ENCODE results near the gene SEMA3A. TPM values are rescaled to one million over a fixed set of nuclear protein-coding genes. Genes with fewer than 3 reads are reported as not detected.
A peak's percentile ranks its signal among the peaks of the same experiment; 100 is the strongest.
"Not testable (repeated sequence)": the region's sequence is repeated elsewhere in the genome, so short reads cannot be mapped to it uniquely, and the experiment has no call there.

The SEMA3A gene
- total RNA-seq, 1 experiment from 2014 or later, result 7.2 TPM

- no peak for DNase-seq (ENCODE audit: low spot score)
Observed at GRCh38 chr7:84154991-84155781, 39.4 kb downstream of the SEMA3A start.

- DNase-seq (ENCODE audit: low spot score), result no peak
Observed at GRCh38 chr7:84152995-84153394, 41.6 kb downstream of the SEMA3A start.

- DNase-seq (ENCODE audit: low spot score), result not testable (repeated sequence)
Observed at GRCh38 chr7:84150370-84150769, 44.2 kb downstream of the SEMA3A start.

- DNase-seq (ENCODE audit: low spot score), result no peak
Observed at GRCh38 chr7:84149573-84149972, 45.0 kb downstream of the SEMA3A start.

- peak; percentile 53 for DNase-seq (ENCODE audit: low spot score)
Observed at GRCh38 chr7:84145892-84146291, 48.7 kb downstream of the SEMA3A start.

- peak; percentile 21 for DNase-seq (ENCODE audit: low spot score)
Observed at GRCh38 chr7:84144935-84145334, 49.7 kb downstream of the SEMA3A start.

- peak; percentile 41 for DNase-seq (ENCODE audit: low spot score)
Observed at GRCh38 chr7:84144480-84144879, 50.1 kb downstream of the SEMA3A start.

GRCh38 chr7:84142726-84143125, 51.9 kb downstream of the SEMA3A start:
- DNase-seq (ENCODE audit: low spot score), result no peak

- DNase-seq (ENCODE audit: low spot score), result no peak
Observed at GRCh38 chr7:84139986-84140729, 54.4 kb downstream of the SEMA3A start.

- no peak for DNase-seq (ENCODE audit: low spot score)
Observed at GRCh38 chr7:84138411-84138810, 56.2 kb downstream of the SEMA3A start.

GRCh38 chr7:84137812-84138211, 56.8 kb downstream of the SEMA3A start:
- no peak for DNase-seq (ENCODE audit: low spot score)

GRCh38 chr7:84136809-84137208, 57.8 kb downstream of the SEMA3A start:
- no peak for DNase-seq (ENCODE audit: low spot score)

GRCh38 chr7:84136336-84136735, 58.3 kb downstream of the SEMA3A start:
- no peak for DNase-seq (ENCODE audit: low spot score)

- DNase-seq (ENCODE audit: low spot score), result no peak
Observed at GRCh38 chr7:84134169-84134568, 60.4 kb downstream of the SEMA3A start.

- no peak for DNase-seq (ENCODE audit: low spot score)
Observed at GRCh38 chr7:84125654-84126053, 68.9 kb downstream of the SEMA3A start.

- DNase-seq (ENCODE audit: low spot score), result peak; percentile 61
Observed at GRCh38 chr7:84123965-84124547, 70.5 kb downstream of the SEMA3A start.

GRCh38 chr7:84122582-84123360, 71.8 kb downstream of the SEMA3A start:
- no peak for DNase-seq (ENCODE audit: low spot score)

GRCh38 chr7:84117304-84117703, 77.3 kb downstream of the SEMA3A start:
- DNase-seq (ENCODE audit: low spot score), result no peak

- no peak for DNase-seq (ENCODE audit: low spot score)
Observed at GRCh38 chr7:84113906-84114850, 80.4 kb downstream of the SEMA3A start.

GRCh38 chr7:84113286-84113685, 81.3 kb downstream of the SEMA3A start:
- no peak for DNase-seq (ENCODE audit: low spot score)

- DNase-seq (ENCODE audit: low spot score), result no peak
Observed at GRCh38 chr7:84112771-84113170, 81.8 kb downstream of the SEMA3A start.
